Endothelial cell of umbilical vein (primary cell): Measurements from ENCODE around the gene CLASP2.

Experiments used
- EZH2 ChIP-seq: IDR thresholded peaks from 2 replicates; pipeline ENCODE4 v1.6.1; 2012; ENCODE audit warnings: borderline replicate concordance, low read depth, mild to moderate bottlenecking, moderate library complexity, low read length, inconsistent platforms; ENCODE audit not compliant: severe bottlenecking
- FOS ChIP-seq: IDR thresholded peaks from 2 replicates; pipeline ENCODE4 v1.6.1; 2011; ENCODE audit warnings: mild to moderate bottlenecking, low read length, moderate library complexity, borderline replicate concordance; ENCODE audit not compliant: insufficient read depth
- GATA2 ChIP-seq: IDR thresholded peaks from 2 replicates; pipeline ENCODE4 v1.7.0; 2011; ENCODE audit warnings: low read depth, mild to moderate bottlenecking, moderate library complexity, mixed read lengths, low read length; ENCODE audit not compliant: insufficient read length, insufficient read depth
- JUN ChIP-seq: IDR thresholded peaks from 2 replicates; pipeline ENCODE4 v1.6.1; 2011; ENCODE audit warnings: borderline replicate concordance, low read depth; ENCODE audit not compliant: insufficient read length, insufficient read depth
- MYC ChIP-seq: IDR thresholded peaks from one replicate; pipeline ENCODE4 v1.6.1; 2011; ENCODE audit warnings: mild to moderate bottlenecking, low read depth, low read length
- POLR2A ChIP-seq: IDR thresholded peaks from 2 replicates; pipeline ENCODE4 v1.6.1; 2012; ENCODE audit warnings: low read depth, mild to moderate bottlenecking, control low read depth, low read length
- POLR2AphosphoS5 ChIP-seq: IDR thresholded peaks from 2 replicates; pipeline ENCODE4 v1.6.1; 2012; ENCODE audit warnings: low read depth, mild to moderate bottlenecking, control low read depth, low read length, moderate library complexity; ENCODE audit not compliant: insufficient read depth
- TF ChIP-seq, protein P1 (sequence below), 2 donors: IDR thresholded peaks; 1 replicate in 1 of 2; 2 replicates in 1 of 2; pipeline ENCODE4 v1.5.1; 2011; ENCODE audit warnings: low read length in 2 of 2, mild to moderate bottlenecking in 2 of 2, moderate library complexity in 2 of 2, control low read depth in 1 of 2, inconsistent platforms in 1 of 2, low read depth in 1 of 2; ENCODE audit not compliant: insufficient read depth in 1 of 2; ENCODE audit errors: extremely low read depth in 1 of 2

DNA sequence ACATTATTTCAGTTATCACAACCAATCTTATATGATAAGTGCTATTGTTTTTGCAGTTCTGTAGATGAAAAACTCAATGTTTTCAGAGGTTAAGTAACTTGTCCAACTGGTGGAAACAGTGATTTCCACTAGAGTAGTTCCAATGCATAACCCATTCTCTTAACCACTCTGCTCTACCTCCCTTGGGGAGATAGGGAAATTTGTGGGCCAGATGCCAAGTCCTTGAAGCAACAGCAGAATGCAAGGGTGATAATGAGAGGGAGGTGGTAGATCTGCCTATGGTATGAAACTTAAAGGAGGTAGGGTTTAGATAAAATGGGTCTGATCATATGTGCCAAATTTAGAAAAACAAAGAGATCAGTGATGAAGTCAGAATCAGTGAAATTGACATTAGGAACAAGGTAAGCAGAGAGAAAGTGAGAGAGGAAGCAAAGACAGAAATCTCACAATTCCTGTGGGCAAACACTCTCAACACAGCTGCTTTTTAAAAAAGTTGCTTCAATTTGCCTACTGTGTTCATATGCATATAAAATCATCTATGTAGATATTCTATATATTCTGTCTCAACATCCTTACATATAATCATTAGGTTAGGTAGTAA is 227.3 kb downstream of the CLASP2 start:
- TF ChIP-seq FOS (no peak), POLR2A (no peak), POLR2AphosphoS5 (no peak), EZH2 (no peak), GATA2 (no peak), MYC (no peak), JUN (no peak)
- TF ChIP-seq, protein P1, sequence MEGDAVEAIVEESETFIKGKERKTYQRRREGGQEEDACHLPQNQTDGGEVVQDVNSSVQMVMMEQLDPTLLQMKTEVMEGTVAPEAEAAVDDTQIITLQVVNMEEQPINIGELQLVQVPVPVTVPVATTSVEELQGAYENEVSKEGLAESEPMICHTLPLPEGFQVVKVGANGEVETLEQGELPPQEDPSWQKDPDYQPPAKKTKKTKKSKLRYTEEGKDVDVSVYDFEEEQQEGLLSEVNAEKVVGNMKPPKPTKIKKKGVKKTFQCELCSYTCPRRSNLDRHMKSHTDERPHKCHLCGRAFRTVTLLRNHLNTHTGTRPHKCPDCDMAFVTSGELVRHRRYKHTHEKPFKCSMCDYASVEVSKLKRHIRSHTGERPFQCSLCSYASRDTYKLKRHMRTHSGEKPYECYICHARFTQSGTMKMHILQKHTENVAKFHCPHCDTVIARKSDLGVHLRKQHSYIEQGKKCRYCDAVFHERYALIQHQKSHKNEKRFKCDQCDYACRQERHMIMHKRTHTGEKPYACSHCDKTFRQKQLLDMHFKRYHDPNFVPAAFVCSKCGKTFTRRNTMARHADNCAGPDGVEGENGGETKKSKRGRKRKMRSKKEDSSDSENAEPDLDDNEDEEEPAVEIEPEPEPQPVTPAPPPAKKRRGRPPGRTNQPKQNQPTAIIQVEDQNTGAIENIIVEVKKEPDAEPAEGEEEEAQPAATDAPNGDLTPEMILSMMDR (IDR thresholded peaks at IDR 0.05; ENCODE audit: extremely low read depth in 1 of 2, insufficient read depth in 1 of 2, low read depth in 1 of 2, low read length in 2 of 2) = no peak
